Stimulated activated CD4-positive, alpha-beta T cell treated with anti-CD3 and anti-CD28 coated beads, Interleukin-2, amount 100 ng/mL, for 48 hours (primary cell): Measurements from ENCODE around the gene MS4A4E.
"Not testable (repeated sequence)": the region's sequence is repeated elsewhere in the genome, so short reads cannot be mapped to it uniquely, and the experiment has no call there.

Experiments
- DNase-seq, 2 donors: peaks; one replicate each; pipeline ENCODE4 v3.0.0-alpha.2; 2020

Gene MS4A4E

DNA sequence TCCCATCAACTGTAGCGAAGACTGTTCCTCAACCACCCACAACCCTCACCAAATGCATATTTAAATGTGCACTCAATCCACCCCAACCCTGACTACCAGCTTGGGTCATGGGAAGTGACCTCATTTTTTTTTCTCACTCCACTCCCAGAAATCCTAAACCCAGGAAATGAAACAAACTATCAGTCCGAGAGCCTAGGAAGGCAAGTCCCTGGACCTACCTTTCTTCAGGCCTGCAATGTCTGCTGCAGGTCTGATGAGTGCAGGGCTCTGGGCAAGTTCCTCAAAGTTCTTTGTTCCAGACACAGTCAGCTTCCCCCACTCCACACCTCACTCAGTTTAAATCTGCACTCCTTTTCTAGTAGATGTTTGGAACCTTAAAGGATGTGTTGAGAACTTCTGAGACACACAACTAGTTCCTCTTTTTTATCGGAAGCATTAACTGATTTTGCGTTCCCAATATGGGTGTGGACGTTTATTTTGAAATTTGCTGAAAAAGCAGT is at the start of gene MS4A4E:
TSS of gene MS4A4E (minus strand) at position 398 of the 500 bp plus-strand sequence. CDS start 13,082 bp downstream, outside the sequence.
- DNase-seq: no peak

DNA sequence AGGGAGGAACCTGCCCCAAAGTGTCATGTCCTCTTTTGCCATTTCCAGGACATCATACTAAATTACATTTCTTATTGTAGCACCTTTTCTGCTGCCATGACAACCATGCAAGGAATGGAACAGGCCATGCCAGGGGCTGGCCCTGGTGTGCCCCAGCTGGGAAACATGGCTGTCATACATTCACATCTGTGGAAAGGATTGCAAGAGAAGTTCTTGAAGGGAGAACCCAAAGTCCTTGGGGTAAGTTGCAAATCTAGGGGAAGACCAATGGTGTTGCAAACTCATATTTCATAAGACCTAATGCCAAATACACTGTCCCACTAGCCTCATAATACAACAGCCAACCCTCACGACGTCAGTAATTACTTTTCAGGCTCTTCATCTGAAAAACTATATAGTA is 49.2 kb upstream of the MS4A4E start:
- DNase-seq: no peak

DNA sequence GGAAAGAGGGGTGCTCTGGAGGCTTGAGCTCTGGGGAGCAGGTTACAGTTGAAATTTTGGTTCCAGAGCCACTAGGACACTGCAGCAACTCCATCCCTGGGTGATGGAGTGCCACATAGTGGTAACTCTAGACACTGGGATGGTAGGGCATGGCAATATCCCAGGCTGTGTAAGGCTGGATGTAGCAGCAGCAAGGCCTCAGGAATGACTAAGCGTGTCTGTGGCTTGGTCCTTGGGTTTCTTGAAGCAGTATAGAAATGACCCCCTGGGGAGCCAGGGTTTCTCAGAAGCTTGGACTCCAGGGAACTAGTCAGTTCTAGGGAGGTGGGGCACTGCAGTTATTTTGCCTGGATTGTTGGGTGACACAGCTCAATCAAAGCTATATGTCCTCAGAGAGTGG is 45.6 kb upstream of the MS4A4E start:
- DNase-seq: no peak

DNA sequence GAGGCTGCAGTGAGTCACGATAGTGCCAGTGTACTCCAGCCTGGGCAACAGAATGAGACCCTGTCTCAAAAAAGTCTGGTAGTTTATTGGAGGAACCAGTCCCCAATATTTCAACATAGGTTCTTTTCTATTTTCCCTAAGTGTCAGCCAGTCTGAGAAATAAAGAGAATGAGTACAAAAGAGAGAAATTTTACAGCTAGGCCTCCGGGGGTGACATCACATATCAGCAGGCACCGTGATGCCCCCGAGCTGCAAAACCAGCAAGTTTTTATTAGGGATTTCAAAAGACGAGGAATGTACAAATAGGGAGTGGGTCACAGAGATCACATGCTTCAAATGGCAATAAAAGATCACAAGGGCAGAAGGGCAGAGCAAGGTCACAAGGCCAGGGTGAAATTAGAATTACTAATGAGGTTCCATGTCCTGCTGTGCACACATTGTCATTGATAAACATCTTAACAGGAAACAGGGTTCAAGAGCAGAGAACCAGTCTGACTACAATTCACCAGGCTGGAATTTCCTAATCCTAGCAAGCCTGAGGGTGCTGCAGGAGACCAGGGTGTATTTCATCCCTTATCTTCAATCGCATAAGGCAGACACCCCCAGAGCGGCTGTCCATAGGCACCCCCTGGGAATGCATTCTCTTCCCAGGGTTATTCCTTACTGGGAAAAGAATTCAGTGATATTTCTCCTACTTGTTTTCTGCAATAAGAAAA is 42.6 kb upstream of the MS4A4E start:
- not testable (repeated sequence) for DNase-seq

DNA sequence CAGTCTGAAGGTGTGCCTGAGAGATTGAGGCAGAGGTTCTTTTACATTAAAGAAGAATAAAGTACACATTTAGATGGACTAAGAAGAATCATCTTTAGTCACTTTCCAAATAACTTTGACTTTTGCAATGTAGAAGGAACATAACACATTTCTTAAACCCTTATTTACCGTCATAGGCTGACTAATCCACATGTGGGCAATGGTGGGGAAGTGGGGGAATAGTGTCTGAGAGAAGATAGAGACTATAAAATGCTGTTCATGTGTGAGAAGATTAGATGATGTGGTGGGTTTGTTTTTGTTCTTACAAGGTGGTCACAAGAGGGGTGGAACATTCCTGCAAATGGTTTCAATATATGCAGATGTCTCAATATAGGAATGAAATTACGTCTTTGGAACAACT is 39.3 kb upstream of the MS4A4E start:
- no peak for DNase-seq

DNA sequence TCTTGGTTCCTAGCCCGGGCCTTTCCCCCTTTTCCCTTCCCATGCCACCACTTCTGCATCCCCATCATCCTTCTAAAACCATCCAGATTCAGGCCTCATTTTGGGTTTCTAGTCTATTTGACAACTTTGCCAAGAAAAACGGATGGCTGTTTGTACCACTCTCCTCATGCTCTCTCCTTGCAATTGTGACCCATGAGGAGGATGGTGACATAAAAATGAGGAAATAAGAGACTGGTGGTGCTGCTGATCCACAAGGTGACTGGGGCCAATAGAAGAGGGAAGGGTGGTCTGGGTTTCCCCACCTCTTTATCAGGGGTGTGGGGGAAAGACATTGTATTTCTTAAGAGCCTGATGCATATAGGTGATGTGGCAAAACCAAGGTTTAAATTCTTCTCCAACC is 38.5 kb upstream of the MS4A4E start:
- DNase-seq: no peak

DNA sequence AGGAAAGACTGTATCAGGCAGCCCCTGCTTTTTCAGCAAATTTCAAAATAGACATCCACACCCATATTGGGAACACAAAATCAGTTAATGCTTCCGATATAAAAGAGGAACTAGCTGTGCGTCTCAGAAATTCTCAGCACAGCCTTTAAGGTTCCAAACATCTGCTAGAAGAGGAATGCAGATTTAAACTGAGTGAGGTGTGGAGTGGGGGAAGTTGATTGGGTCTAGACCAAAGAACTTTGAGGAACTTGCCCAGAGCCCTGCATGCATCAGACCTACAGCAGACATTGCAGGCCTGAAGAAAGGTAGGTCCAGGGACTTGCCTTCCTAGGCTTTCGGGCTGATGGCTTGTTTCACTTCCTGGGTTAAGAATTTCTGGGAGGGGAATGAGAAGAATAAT is 37.5 kb upstream of the MS4A4E start, which contains the start of gene MS4A4A:
TSS of gene MS4A4A (plus strand) at position 255 of the 400 bp plus-strand sequence. CDS start at position 265, 10 bp downstream.
- no peak for DNase-seq

DNA sequence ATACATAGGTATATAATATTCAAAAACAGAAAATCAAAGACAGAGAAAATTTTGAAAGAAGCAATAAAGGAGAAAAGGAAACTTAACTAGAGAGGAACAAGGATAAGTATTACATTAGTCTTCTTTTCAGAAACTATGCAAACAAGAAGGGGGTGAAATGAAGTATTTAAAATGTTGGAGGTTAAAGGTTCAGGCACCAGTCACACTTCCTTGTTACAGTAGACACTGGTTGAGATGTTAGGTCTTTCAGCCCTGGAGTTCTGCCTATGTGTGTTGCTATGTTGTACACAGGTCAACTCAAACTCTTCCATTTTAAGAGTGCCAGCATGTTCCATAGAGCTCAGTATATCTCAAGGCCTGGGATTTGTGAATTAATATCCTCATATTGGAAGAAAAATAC is 31.5 kb upstream of the MS4A4E start:
- DNase-seq: no peak

DNA sequence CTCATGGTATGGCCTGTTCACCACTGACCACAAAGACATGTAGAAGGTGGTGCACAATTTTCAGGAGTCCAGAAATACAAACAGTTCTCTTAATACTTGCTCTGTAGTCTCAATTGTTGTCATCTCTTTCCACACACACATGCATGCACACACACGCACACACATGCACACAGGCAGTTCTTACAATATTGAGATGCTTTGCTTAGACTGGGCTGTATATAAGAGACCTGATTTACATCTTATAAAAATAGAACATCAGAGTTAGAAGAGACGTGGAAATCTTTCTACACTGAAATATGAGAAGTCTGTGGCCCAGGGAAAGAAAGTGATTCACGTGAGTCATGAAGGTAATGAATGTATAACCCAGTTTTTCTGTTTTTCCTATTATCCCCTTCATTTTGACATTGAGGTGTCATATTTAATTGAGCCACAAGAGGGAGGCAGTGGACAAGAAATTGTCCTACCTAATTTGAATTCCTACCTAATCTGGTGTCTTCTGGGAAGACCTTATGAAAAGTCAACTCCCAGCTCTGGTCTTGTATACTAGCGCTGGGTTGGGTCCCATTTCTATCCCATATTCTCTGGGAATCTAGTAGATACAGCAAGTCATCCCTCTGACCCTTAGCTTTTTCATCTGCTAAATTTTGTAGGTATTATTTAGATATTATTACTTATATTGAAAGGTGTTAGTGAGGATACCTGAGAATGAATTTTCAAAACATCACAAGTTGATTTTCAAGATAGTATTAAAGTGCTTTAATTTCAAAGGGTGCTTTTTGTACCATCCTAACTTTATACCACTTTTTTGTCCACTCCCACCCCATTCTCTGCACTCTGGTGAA is 22.7 kb upstream of the MS4A4E start:
- peak; percentile 18 to 49 for DNase-seq

DNA sequence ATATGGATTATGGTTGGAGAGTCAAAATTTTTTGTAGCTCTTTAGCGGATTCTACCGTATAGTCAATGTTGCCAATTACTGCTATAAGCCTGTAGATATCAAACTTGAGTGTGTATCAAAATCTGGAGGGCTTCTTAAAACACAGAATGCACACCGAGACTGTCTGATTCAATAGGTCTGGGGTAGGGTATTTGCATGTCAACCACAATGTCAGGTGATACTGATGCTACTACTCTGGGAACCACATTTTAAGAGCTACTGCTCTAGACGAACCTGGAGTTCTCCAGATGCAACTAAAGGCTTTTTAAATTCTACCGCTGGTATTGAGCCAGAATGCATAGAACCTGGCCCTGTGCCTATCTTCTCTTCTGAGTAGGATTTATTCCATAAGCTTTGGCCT is 21.7 kb upstream of the MS4A4E start:
- no peak for DNase-seq

DNA sequence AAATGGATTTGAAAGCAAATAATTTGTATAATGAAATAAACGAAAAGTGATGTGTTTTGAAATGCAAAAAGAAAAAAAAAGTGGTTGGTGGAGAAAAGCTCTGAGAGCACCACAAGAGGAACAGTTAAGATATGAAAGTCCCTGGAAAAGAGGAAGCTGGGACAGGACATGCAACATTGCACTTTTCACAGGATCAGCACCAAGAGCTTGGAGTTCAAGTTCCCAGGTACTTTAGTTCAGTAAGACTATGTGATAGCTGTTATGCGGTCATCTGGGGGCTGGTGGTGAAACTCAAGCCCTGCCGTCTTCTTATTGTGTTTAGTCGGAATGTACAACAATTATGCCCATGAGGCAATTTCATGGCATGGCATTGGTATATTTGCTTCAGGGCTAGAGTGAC is 20.5 kb upstream of the MS4A4E start:
- no peak for DNase-seq

DNA sequence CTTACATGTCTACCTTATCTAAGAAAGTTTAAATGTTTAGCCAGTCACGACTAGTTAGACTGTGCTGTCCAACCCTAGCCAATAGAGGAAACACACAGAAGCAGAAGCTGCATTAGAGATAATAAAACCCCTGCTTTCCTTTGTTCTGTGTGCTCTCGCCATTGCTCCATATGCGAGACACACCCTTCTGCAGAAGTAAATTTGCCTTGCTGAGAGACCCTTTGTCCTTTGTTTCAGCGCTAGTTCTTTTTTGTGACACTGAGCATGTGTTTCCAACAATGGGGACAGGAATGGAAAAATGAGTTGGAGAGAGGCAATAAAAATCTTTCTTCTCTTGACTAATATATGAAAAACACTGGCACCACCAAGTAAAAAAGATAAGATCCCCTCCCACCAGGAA is 18.1 kb upstream of the MS4A4E start:
- no peak for DNase-seq

DNA sequence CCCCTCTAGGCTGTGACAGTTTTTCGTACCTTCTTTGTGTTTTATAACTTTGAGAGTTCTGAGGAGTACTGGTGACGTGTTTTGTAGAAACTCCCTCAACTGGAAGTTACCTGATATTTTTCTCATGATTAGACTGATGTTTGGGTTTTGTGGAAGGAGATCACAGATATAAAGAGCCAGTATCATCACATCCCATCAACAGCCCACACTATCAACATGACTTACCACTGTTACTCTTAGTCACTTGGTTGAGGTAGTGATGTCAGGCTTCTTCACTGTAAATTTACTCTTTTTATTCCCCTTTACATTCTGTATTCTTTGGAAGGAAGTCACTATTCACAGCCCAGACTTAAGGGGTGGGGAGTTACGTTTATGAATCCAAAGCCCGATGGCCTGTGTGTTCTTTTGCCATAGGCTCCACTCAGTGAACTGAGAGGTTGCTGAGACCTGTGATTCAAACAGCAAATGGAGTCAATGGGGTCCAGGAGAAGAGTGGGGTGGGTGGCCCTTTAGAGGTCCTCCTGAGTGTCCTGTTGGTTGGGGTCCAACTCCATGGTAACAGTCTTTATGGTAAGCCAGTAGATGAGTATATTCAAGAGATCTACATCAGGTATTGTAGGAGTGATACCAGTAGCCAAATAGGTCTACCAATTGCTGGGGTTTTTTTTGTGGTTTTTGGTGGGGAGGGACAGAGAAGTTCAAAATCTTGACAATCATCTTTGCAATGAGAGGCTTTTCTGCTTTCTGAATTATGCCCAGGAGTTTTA is 15.2 kb upstream of the MS4A4E start:
- DNase-seq: no peak

DNA sequence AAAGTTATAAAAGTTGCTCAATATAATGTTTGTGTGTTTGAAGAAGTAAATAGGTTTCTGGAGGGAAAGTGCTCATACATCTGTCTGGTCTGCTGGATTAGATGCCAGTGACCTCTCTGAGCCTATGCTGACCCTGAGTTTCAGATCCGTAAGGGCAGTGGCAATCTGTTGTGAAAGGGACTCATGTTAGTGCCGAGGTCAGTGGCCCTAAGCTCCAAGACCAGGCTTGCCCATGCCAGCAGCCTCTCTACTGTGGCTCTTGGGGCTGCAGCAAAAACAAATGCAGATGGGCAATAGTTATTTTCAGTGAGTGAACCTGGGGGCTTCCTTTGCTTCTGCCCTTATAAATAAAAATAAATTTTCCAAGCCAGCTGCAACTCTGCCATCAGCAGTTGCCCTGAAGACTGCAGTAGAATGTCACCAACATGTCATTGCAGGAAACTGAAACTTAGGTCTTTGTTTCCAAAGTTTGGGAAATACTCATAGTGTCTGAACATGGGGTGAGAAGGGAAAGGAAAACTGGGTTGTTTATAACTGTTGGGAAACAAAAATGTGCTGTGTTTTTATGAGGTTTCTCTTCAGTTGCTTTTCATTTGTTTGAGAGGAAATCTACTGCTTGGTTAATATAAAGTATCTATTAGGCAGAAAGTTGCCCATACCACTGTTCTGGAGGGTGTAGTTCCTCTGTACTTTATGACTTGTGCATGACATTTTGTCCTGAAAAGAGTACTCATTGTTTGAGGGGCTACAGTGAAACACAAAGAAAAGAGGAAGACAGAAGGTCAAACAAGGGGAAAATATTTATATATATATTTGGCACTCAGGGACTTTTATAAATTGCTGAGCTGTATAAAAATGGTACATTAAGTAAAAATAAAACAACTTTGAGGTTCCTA is 9.5 kb upstream of the MS4A4E start:
- DNase-seq: no peak

DNA sequence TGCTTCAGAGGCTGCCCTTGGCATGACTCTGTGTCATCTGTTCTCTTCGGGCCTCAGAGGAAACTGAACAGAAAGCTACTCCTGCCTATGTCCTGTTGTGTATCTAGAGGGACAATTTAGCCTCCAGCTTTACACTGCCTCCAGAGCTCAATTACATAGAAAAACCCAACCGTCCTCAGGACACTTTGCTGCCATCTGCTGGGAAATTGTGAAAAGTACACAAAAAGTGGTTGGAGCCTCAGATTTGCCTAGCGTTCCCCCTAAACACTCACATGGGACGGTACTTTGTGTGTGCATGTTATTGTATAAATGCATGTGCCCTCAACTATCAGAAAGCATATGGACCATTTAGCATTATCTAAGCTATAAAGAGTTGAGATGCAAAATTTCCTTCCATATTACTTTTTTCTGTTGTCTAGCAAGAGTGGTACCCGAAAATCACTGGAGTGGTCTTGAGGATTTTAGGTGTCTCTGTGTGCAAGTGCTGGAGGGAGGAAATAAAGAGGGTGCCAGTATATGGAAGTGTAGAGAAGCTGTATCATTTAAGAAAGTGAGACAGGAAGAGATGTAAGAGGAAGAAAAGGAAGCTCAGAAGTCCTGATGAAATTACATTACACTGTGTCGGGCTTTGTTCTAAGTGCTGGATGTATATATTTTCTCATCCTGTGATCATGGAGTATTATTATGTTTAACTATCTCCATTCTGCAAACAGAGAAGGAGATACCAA is 8.7 kb upstream of the MS4A4E start:
- DNase-seq: peak in 1 of 2 donors; percentile 26

DNA sequence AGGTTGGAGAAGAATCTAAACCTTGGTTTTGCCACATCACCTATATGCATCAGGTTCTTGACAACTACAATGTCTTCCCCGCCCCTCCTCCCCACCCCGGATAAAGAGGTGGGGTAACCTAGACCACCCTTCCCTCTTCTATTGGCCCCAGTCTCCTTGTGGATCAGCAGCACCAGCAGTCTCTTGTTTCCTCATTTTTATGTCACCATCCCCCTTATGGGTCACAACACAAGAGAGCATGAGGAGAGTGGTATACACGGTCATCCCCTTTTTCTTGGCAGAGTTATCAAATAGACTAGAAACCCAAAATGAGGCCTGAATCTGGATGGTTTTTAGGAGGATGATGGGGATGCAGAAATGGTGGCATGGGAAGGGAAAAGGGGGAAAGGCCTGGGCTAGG is 1.2 kb downstream of the MS4A4E start:
- DNase-seq: no peak

DNA sequence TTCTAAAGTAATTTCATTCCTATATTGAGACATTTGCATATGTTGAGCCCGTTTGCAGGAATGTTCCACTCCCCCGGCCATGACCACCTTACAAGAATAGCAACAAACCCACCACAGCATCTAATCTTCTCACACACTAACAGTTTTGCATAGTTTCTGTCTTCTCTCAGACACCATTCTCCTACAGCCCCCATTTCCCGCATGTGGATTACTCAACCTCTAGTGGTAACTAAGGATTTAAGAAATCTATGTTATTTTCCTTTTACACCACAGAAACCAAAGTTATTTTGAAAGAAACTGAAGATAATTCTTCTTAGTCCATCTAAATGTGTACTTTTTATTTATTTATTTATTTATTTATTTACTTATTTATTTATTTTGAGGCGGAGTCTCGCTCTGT is 2.3 kb downstream of the MS4A4E start:
- no peak for DNase-seq

DNA sequence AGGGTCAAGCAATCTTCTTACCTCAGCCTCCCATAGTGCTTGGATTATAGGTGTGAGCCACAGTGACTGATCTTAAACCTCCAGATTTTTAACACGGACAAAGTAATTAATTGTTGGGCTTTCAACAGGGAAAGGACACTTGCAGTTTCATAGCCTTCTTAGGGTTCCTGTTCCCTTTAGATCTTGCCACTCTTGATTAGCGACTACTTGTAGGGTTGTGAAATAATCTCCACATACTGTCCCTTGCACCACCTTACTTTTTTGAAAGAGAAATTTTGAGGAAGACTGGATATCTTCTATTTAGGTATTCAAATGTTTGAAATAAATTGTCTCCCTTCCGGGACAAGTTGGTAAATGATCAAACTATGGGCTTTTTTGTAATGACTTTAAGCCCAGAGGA is 7.6 kb downstream of the MS4A4E start:
- no peak for DNase-seq

DNA sequence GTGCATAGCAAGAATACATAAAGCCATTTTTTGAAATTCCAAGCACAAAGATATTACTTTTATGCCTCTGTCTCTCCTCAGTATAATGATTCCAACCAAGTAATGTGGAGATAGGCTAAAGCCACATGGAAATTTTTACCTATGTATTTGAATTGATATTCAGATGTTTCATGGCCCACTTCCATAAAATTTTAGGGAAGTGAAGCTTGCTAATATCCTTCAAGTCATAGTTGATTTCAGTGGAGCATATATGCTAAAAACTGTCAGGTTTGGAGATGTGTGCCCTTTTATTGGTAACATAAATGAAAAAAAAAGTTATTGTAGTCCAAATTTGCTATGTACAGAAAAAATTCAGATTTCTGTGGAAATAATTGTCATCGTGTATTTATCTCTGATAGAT is 12.3 kb downstream of the MS4A4E start:
- DNase-seq: no peak

DNA sequence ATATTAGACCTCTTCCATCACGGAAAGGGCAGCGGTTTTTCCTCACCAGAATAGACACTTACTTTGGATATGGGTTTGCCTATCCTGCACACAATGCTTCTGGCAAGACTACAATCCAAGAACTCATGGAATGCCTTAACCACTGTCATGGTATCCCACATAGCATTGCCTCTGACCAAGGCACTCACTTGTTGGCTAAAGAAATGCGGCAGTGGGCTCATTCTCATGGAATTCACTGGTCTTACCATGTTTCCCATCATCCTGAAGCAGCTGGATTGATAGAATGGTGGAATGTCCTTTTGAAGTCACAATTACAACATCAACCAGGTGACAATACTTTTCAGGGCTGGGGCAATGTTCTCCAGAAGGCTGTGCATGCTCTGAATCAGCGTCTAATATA is 20.8 kb downstream of the MS4A4E start:
- no peak for DNase-seq

DNA sequence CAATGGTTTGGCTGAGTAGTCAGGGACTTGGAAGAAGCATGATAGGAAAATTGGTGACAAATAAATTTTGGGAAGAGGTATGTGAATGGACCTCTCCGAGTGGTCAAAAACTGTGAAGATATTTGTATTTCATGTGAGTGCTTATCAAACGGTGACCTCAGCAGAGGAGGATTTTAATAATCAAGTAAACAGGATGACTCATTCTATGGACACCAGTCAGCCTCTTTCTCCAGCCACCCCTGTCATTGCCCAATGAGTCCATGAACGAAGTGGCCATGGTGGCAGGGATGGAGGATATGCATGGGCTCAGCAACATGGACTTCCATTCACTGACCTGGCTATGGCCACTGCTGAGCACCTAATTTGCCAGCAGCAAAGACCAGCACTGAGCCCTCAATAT is 21.2 kb downstream of the MS4A4E start:
- no peak for DNase-seq

DNA sequence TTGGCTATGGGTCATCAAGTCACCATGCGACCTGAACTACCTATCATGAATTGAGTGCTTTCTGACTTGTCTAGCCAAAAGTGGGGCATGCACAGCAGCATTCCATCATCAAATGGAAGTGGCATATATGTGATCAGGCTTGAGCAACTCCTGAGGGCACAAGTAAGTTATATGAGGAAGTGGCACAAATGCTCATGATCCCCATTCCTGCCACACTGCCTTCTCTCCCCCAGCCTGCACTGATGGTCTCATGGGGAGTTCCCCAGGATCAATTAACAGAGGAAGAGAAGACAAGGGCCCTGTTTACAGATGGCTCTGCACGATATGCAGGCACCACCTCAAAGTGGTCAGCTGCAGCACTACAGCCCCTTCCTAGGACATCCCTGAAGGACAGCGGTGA is 21.8 kb downstream of the MS4A4E start:
- no peak for DNase-seq
